Stimulated activated effector memory CD8-positive, alpha-beta T cell treated with anti-CD3 and anti-CD28 coated beads, Interleukin-12 subunit alpha, Interleukin-12 subunit beta, amount 100 ng/mL, for 72 hours (primary cell): ENCODE results near the gene HOATZ.

ENCODE experiments used
- ATAC-seq: fragments of 150-1000 bp; cut with Tn5 transposase; 2 replicates; pipeline ENCODE4 v1.10.0; 2021
- DNase-seq, 2 donors: peaks; one replicate each; pipeline ENCODE4 v3.0.0; 2021 to 2022; ENCODE audit warnings: low spot score in 2 of 2
- H3K27ac Mint-ChIP-seq: one replicate; pipeline ENCODE4 v1.8.0; 2022; ENCODE audit warnings: mild to moderate bottlenecking, mixed read lengths
- H3K36me3 Mint-ChIP-seq: one replicate; pipeline ENCODE4 v1.8.0; 2022; ENCODE audit warnings: mild to moderate bottlenecking, mixed read lengths
- H3K4me1 Mint-ChIP-seq: one replicate; pipeline ENCODE4 v1.8.0; 2022; ENCODE audit warnings: mixed read lengths
- H3K4me3 Mint-ChIP-seq: one replicate; pipeline ENCODE4 v1.8.0; 2022; ENCODE audit warnings: mild to moderate bottlenecking, mixed read lengths
- H3K9me3 Mint-ChIP-seq: one replicate; pipeline ENCODE4 v1.8.0; 2022; ENCODE audit warnings: mixed read lengths

HOATZ gene

GRCh38 chr11:111531687-111532364 lies 17.2 kb downstream of the HOATZ start:
- Mint-ChIP-seq H3K4me3 (peak overlapping the region; percentile 16), H3K4me1 (peaks cover 24% of the 10 kb centered on the region), H3K36me3 (no peaks in the 10 kb centered on the region), H3K27ac (no peak overlapping the region), H3K9me3 (no peaks in the 10 kb centered on the region)
- ATAC-seq (peak; percentile 100), DNase-seq (peak; percentile 46 to 60)

DNA sequence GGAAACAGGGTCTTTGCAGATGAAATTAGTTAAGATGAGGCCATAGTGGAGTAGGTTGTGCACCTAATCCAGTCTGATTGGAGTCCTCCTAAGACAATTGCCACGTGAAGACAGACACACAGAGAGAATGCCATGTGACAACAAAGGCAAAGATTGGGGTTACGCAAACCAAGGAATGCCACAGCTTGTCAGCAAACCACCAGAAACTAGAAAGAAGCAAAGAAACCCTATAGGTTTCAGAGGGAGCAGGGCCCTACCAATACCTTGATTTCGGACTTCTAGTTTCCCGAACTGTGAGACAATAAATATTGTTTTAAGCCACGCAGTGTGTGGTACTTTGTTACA lies 17.8 kb downstream of the HOATZ start:
- Mint-ChIP-seq H3K4me3 (peak overlapping the region; percentile 16), H3K9me3 (no peaks in the 10 kb centered on the region)
- no peak for DNase-seq

GRCh38 chr11:111535281-111535680 lies 20.7 kb downstream of the HOATZ start:
- H3K9me3 Mint-ChIP-seq = no peaks in the 10 kb centered on the region
- H3K36me3 Mint-ChIP-seq = no peaks in the 10 kb centered on the region
- DNase-seq (no peak), ATAC-seq (no peak)
- H3K27ac Mint-ChIP-seq = no peak overlapping the region
- H3K4me1 Mint-ChIP-seq = peaks cover 22% of the 10 kb centered on the region
- no peak overlapping the region for H3K4me3 Mint-ChIP-seq

More for the DNA sequence above, 17.8 kb downstream of the HOATZ start:
- H3K4me1 Mint-ChIP-seq = peaks cover 24% of the 10 kb centered on the region
- no peak overlapping the region for H3K27ac Mint-ChIP-seq
- no peaks in the 10 kb centered on the region for H3K36me3 Mint-ChIP-seq
- no peak for ATAC-seq

GRCh38 chr11:111537336-111537860 lies 22.8 kb downstream of the HOATZ start:
- no peak overlapping the region for H3K27ac Mint-ChIP-seq
- no peaks in the 10 kb centered on the region for H3K9me3 Mint-ChIP-seq
- ATAC-seq = no peak
- H3K36me3 Mint-ChIP-seq = no peaks in the 10 kb centered on the region
- peaks cover 24% of the 10 kb centered on the region for H3K4me1 Mint-ChIP-seq
- H3K4me3 Mint-ChIP-seq = no peak overlapping the region
- no peak for DNase-seq

GRCh38 chr11:111538407-111539114 lies 24.0 kb downstream of the HOATZ start:
- H3K4me3 Mint-ChIP-seq = peak overlapping the region; percentile 62
- no peaks in the 10 kb centered on the region for H3K9me3 Mint-ChIP-seq
- peaks cover 28% of the 10 kb centered on the region for H3K4me1 Mint-ChIP-seq
- no peaks in the 10 kb centered on the region for H3K36me3 Mint-ChIP-seq
- peak overlapping the region; percentile 56 for H3K27ac Mint-ChIP-seq
- no peak for DNase-seq
- ATAC-seq = peak; percentile 82

DNA sequence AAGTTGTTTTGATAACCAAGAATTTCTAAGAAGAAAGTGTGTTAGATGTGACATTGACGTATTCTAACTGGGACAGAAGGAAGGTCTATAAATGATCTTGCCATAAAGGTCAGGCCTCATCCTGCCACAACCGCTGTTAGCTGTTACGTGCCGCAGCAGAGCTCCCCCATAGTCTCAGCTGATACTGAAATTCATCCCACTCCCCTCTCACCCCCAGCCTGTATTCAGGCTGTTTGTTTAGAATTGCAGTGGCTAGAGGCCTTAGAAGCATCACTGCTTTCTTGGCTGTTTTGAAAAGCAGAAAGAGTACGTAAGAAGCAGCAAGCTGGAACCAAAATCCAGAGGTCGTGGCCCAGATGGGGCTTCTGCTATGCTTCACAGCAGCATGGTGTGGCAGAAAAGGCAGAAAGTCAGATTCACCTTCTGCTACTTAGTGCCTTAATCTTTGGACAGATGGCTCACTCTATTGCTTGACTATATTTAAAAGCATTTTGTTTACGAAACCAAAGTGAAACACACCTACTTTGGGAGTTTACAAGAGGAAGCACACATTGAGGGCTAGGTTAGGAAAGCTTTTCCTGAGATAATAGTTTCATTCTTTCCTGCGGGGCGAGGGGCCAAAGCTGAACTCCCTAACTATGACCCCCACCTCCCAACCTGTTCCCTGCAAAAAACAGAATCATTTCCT lies 25.0 kb downstream of the HOATZ start:
- Mint-ChIP-seq H3K9me3 (no peaks in the 10 kb centered on the region), H3K36me3 (peaks cover 3% of the 10 kb centered on the region), H3K4me3 (peak overlapping the region; percentile 62), H3K4me1 (peaks cover 28% of the 10 kb centered on the region), H3K27ac (peak overlapping the region; percentile 56)
- ATAC-seq (peak; percentile 71), DNase-seq (no peak)

GRCh38 chr11:111540114-111540936 lies 25.7 kb downstream of the HOATZ start, which contains the start of gene LAYN:
Gene LAYN, plus strand, starts transcription at chr11:111540720. Its CDS starts 124 bp downstream, at chr11:111540844.
- ATAC-seq (peak; percentile 53), DNase-seq (no peak)
- peaks cover 28% of the 10 kb centered on the region for H3K4me1 Mint-ChIP-seq
- H3K4me3 Mint-ChIP-seq = peak within 1 kb of the TSS; percentile 62
- no peaks in the 10 kb centered on the region for H3K9me3 Mint-ChIP-seq
- peaks cover 5% of the 10 kb centered on the region for H3K36me3 Mint-ChIP-seq
- H3K27ac Mint-ChIP-seq = peak within 1 kb of the TSS; percentile 56

DNA sequence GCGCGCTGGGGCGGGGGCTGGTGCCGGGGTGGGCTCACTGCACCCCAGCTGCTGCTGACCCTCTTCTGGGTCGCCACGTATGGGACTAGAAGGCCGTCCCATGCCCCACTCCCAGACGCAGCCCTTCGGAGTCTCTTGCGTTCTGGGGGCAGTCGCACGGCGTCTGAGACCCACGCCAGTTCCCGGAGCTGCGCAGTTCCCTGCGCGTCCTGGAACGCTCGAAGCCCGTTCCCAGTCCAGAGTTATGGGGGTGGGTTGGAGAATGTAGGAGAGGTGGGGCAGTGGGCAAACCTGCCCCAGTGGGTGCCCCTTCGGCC lies 26.3 kb downstream of the HOATZ start:
- H3K9me3 Mint-ChIP-seq = no peaks in the 10 kb centered on the region
- H3K27ac Mint-ChIP-seq = no peak overlapping the region
- peaks cover 5% of the 10 kb centered on the region for H3K36me3 Mint-ChIP-seq
- peaks cover 28% of the 10 kb centered on the region for H3K4me1 Mint-ChIP-seq
- peak overlapping the region; percentile 62 for H3K4me3 Mint-ChIP-seq
- DNase-seq (no peak), ATAC-seq (no peak)

DNA sequence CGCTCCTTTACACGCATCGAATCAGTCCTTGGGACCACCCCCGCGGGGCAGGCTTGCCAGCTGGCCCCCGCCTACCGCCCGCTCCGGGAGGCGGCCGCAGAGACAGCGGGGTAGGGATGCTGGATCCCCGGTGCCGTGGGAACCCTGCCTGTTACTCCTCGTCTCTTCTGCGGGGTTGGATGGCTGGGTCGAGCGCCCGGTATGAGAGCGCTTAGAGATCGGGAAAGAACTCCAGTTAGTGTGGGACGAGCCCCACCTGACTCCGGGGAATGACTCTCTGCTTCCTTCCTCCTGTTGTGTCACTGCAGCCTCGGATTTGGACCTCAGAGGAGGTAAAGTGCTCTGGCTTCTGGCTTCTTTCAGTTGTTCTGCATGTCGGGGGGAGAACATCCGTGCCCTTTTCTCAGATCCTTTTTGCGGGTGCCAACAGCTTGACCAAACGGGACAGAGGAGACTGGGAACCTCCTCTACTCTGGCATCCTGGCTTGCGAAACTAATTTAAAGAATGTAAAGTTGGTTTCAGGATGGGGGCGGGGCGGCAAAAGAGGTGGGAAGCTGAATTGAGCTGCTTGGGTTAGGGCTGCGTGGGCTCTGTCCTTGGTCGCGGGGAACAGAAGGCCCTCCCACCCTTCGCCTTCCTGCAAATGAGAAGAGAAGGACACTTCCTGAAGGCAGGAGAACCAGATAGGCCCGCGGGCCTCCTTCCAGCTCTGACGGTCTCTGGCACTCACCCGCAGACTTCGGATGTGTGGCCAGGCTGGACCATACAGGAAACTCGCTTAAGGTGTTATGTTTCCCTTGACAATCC lies 26.9 kb downstream of the HOATZ start:
- Mint-ChIP-seq H3K4me3 (peak overlapping the region; percentile 62), H3K27ac (no peak overlapping the region), H3K36me3 (peaks cover 5% of the 10 kb centered on the region), H3K9me3 (no peaks in the 10 kb centered on the region), H3K4me1 (peaks cover 28% of the 10 kb centered on the region)
- DNase-seq = no peak
- ATAC-seq = no peak

DNA sequence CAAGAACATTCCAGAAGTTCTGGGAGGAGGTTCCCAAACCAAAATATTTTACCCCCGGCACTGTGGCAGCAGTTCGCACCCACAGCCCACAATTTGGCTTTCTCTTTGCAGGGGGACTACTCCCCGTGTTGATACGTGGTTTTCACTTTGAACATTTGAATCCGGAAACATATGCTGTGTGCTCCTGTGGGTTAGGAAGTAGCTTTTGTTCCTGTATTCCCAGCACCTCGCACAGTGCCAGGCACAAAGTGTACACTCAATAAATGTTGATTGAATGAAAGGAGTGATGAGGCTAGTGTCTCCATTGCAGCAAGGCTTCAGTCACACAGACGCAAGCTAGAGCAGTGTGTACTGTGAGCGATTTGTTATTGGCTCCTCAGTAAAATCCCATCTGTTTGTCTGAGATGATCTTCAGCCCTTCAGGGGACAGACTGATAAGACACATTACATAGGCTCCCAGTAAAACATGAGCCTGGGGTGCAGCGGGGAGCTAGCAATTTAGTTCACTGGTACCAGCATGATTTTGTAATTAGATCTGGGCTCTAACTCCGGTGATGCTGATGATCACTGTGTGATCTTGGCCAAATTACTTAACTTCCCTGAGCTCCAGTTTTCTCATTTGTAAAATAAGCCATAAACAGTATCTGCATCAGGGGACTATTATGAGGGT lies 28.2 kb downstream of the HOATZ start:
- ATAC-seq = no peak
- Mint-ChIP-seq H3K4me3 (peak overlapping the region; percentile 62), H3K27ac (no peak overlapping the region), H3K36me3 (peaks cover 5% of the 10 kb centered on the region), H3K9me3 (no peaks in the 10 kb centered on the region), H3K4me1 (peaks cover 28% of the 10 kb centered on the region)
- no peak for DNase-seq

- no peak overlapping the region for H3K27ac Mint-ChIP-seq
- ATAC-seq = peak; percentile 31
- no peak for DNase-seq
- H3K4me3 Mint-ChIP-seq = no peak overlapping the region
- peaks cover 5% of the 10 kb centered on the region for H3K36me3 Mint-ChIP-seq
- no peaks in the 10 kb centered on the region for H3K4me1 Mint-ChIP-seq
- no peaks in the 10 kb centered on the region for H3K9me3 Mint-ChIP-seq
Observed at GRCh38 chr11:111548525-111548924, 33.9 kb downstream of the HOATZ start.

DNA sequence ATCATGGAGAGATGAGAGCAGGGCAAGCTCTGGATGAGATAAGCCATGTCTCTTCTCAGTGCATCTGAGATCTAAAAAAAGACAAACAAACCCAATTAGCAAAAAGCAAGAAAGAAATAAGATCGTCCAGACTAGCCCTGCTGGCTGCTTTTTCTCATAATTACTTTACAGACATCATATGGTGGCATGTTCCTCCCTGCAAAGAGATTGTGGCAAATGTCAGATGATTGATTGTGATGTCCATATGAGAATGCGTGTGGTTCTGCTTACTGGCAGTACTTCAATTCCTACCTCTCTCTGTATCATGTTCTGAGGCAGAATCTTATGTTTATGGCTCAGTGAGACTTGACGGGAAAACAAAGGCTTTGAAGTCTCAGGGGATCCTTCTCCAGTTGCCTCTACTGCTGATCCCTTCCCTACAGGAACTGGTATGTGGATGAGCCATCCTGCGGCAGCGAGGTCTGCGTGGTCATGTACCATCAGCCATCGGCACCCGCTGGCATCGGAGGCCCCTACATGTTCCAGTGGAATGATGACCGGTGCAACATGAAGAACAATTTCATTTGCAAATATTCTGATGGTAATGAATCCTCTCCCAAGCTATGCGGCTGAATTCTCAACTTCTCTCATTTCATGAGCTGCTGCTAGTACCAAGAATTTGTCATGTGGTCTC lies 34.8 kb downstream of the HOATZ start:
- H3K9me3 Mint-ChIP-seq = no peaks in the 10 kb centered on the region
- H3K27ac Mint-ChIP-seq = no peak overlapping the region
- peaks cover 4% of the 10 kb centered on the region for H3K36me3 Mint-ChIP-seq
- H3K4me1 Mint-ChIP-seq = no peaks in the 10 kb centered on the region
- DNase-seq (no peak), ATAC-seq (no peak)
- H3K4me3 Mint-ChIP-seq = no peak overlapping the region

DNA sequence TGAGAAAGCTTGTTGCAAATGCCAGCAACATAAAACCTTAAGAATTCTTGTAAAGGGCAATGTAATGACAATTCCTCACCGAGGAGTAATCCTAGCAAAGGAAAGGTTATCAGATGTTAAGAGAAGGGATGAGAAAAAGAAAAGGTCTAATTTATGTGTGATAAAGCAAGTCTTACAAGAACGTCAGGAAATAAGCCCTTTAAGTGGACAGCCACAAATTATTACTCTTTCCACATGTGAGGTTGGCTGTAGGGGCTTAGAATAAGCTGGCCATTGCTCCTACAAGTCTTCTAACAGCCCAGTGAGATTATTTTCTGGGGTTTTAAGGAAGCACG lies 35.3 kb downstream of the HOATZ start:
- DNase-seq (no peak), ATAC-seq (no peak)
- Mint-ChIP-seq H3K27ac (no peak overlapping the region), H3K36me3 (no peaks in the 10 kb centered on the region), H3K9me3 (no peaks in the 10 kb centered on the region), H3K4me3 (no peak overlapping the region), H3K4me1 (no peaks in the 10 kb centered on the region)

GRCh38 chr11:111550258-111550657 lies 35.7 kb downstream of the HOATZ start:
- no peaks in the 10 kb centered on the region for H3K4me1 Mint-ChIP-seq
- no peaks in the 10 kb centered on the region for H3K36me3 Mint-ChIP-seq
- H3K27ac Mint-ChIP-seq = no peak overlapping the region
- DNase-seq (no peak), ATAC-seq (no peak)
- H3K4me3 Mint-ChIP-seq = no peak overlapping the region
- no peaks in the 10 kb centered on the region for H3K9me3 Mint-ChIP-seq
